ENCODE measurements around the gene IL3. TPM values are rescaled to one million over a fixed set of nuclear protein-coding genes. Genes with fewer than 3 reads are reported as not detected.

IL3 gene
- total RNA-seq, 2 donors from 2014 or later: not detected

GRCh38 chr5:132054031-132054696 is 6.3 kb upstream of the IL3 start:
- no peak for ATAC-seq
- intact Hi-C loops (cut with DNase I, micrococcal nuclease): no loop called here
- DNase-seq: no peak

GRCh38 chr5:132054697-132055440 is 5.6 kb upstream of the IL3 start:
- DNase-seq: no peak
- intact Hi-C loops (cut with DNase I, micrococcal nuclease): no loop called here

GRCh38 chr5:132055441-132055807 is 5.0 kb upstream of the IL3 start:
- ATAC-seq (no peak), DNase-seq (no peak)
- intact Hi-C loops (cut with DNase I, micrococcal nuclease): no loop called here

More at GRCh38 chr5:132054697-132055440, 5.6 kb upstream of the IL3 start:
- no peak for ATAC-seq

GRCh38 chr5:132055808-132056609 is 4.4 kb upstream of the IL3 start:
- ATAC-seq (no peak), DNase-seq (no peak)

GRCh38 chr5:132056610-132057497 is 3.6 kb upstream of the IL3 start:
- intact Hi-C loops (cut with DNase I, micrococcal nuclease): no loop called here
- ATAC-seq (no peak), DNase-seq (no peak)

More at GRCh38 chr5:132055808-132056609, 4.4 kb upstream of the IL3 start:
- intact Hi-C loops (cut with DNase I, micrococcal nuclease): no loop called here

GRCh38 chr5:132057498-132058255 is 2.8 kb upstream of the IL3 start:
- intact Hi-C loops (cut with DNase I, micrococcal nuclease): no loop called here
- ATAC-seq (no peak), DNase-seq (no peak)

- DNase-seq (no peak), ATAC-seq (no peak)
- intact Hi-C loops (cut with DNase I, micrococcal nuclease): no loop called here
Measured at GRCh38 chr5:132058646-132059042, 1.8 kb upstream of the IL3 start.

GRCh38 chr5:132059043-132059695 is 1.3 kb upstream of the IL3 start:
- DNase-seq: no peak
- intact Hi-C loops (cut with DNase I, micrococcal nuclease): no loop called here
- no peak for ATAC-seq

- intact Hi-C loops (cut with DNase I, micrococcal nuclease): no loop called here
- ATAC-seq (no peak), DNase-seq (no peak)
Measured at GRCh38 chr5:132059696-132060500, 557 bp upstream of the IL3 start.

- DNase-seq (peak; percentile 54 to 84), ATAC-seq (peak; percentile 72)
- intact Hi-C loops (cut with DNase I, micrococcal nuclease): no loop called here
Measured at GRCh38 chr5:132063090-132063911, 2.8 kb downstream of the IL3 start.

GRCh38 chr5:132064140-132064539 is 3.7 kb downstream of the IL3 start:
- no peak for ATAC-seq
- DNase-seq: no peak
- intact Hi-C loops (cut with DNase I, micrococcal nuclease): no loop called here

- intact Hi-C loops (cut with DNase I, micrococcal nuclease): no loop called here
- peak; percentile 55 to 83 for DNase-seq
- ATAC-seq: peak; percentile 84
Measured at GRCh38 chr5:132064738-132065331, 4.4 kb downstream of the IL3 start.

GRCh38 chr5:132065351-132065937 is 5.0 kb downstream of the IL3 start:
- DNase-seq (peak in 1 of 2 donors; percentile 64), ATAC-seq (peak; percentile 75)
- intact Hi-C loops (cut with DNase I, micrococcal nuclease): no loop called here

- DNase-seq (no peak), ATAC-seq (no peak)
- intact Hi-C loops (cut with DNase I, micrococcal nuclease): no loop called here
Measured at GRCh38 chr5:132065951-132066701, 5.7 kb downstream of the IL3 start.

- intact Hi-C loops (cut with DNase I, micrococcal nuclease): no loop called here
- ATAC-seq (no peak), DNase-seq (no peak)
Measured at GRCh38 chr5:132066871-132067270, 6.4 kb downstream of the IL3 start.
